GM19328 (cell line): Measurements from ENCODE around the gene LCNL1.
"Not testable (repeated sequence)": the region's sequence is repeated elsewhere in the genome, so short reads cannot be mapped to it uniquely, and the experiment has no call there.

Source experiments
- ATAC-seq: cut with Tn5 transposase; IDR thresholded peaks from one replicate; pipeline ENCODE4 v1.9.1; 2021; ENCODE audit warnings: mild to moderate bottlenecking, moderate library complexity; ENCODE audit not compliant: unreplicated experiment

LCNL1 gene

DNA sequence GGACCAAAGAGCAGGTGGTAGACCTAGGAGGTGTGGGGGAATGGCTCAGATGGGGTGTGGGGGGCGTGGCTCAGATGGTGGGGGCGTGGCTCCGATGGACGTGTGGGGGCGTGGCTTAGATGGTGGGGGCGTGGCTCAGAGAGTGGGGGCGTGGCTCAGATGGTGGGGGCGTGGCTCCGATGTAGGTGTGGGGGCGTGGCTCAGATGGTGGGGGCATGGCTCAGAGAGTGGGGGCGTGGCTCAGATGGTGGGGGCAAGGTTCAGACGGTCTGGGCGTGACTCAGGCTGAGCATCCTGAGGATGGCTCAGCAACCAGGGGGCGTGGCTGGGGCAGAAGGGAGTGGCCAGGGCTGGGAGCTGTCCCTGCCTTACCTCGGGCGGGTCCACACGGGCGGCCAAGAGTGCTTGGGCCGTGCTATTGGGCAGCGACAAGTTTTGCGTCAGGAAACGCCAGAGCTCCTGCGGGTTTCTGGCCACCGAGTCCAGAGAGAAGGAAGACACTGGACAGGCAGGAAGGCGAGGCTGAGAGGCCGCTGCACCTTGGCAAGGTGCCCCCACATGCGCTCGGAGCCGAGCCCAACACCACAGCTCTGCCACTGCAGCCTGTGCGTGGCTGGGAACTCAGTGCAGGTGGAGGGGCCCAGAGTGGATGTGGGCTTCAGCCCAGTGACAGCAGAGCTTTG is 39.3 kb downstream of the LCNL1 start:
- no peak for ATAC-seq

GRCh38 chr9:137022662-137023008 is 39.8 kb downstream of the LCNL1 start:
- no peak for ATAC-seq

GRCh38 chr9:137023157-137023556 is 40.4 kb downstream of the LCNL1 start:
- no peak for ATAC-seq

- no peak for ATAC-seq
These were observed 40.8 kb downstream of the LCNL1 start for GRCh38 chr9:137023583-137023991.

GRCh38 chr9:137025517-137025966 is 42.7 kb downstream of the LCNL1 start:
- ATAC-seq, result no peak

- no peak for ATAC-seq
These were observed 43.6 kb downstream of the LCNL1 start for GRCh38 chr9:137026384-137026783.

- ATAC-seq, result no peak
These were observed 44.0 kb downstream of the LCNL1 start for GRCh38 chr9:137026828-137027227.

- ATAC-seq, result no peak
These were observed 44.8 kb downstream of the LCNL1 start, which contains the start of gene ABCA2 for GRCh38 chr9:137027369-137028262. Gene ABCA2, minus strand, starts transcription at chr9:137028237. Its CDS starts 97 bp downstream, at chr9:137028140.

GRCh38 chr9:137028263-137029057 is 45.7 kb downstream of the LCNL1 start:
- ATAC-seq, result no peak

- no peak for ATAC-seq
These were observed 46.5 kb downstream of the LCNL1 start for GRCh38 chr9:137029058-137029936.

DNA sequence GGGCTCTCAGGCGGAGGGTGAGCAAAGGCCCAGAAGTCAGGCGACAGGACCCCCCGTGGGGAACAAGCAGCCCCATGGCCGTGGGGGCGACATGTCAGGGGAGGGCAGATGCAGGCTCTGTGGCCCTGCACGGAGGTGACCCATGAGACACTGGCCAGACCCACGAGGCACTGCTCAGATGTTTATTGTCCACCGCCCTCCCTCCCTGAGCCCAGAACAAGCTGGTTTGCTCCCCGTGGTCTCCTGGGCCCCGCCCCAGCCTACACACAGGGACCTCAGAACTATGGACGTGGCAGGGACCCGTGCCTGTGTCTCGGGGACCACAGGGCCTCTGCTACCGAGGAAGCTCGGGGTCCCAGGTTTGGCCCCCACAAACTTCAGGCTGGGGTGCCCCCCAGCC is 47.2 kb downstream of the LCNL1 start:
- no peak for ATAC-seq

DNA sequence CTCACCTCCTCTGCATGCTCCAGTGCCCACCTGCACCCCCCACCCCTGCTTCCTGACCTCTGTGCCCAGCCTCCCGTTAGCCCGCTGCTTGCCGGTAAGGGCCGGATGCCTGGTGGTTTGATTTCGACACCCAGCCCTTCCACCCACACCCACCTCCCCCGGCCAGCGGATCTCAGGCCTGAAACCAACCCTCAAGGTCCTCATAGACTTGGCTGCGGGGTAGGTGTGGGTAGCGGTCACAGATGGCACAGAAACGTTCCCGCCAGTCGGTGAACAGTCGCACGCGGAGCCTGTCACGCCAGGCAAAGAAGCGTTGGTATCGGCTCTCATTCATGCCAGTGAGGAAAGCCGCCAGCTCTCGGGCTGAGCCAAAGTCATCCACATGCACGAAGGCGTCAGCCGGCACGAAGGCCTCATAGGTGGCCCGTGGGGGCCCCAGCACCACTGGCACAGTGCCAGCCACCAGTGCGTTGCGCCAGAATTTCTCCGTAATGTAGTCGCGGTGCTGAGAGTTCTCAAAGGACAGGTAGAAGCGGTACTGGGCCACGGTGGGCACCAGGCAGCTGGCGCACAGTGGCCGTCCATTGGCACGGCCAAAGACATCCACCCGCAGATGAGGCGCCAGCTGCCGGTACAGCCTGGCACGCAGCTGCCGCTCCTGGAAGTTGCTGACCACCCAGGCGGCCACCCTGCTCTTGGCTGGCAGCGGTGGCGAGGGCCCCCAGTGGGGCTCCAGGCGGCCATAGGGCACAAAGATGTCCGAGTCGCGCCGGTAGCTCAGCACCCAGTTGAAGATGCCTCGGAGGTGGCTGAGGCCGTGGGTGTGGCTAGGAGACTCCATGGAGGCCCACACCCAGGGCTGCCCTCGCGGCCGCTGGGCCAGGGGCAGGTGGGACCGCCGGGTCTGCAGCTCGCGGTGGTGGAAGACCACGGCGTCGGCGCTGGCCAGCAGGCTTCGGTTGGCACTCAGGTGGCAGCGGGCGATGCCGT is 48.0 kb downstream of the LCNL1 start:
- ATAC-seq, result no peak

DNA sequence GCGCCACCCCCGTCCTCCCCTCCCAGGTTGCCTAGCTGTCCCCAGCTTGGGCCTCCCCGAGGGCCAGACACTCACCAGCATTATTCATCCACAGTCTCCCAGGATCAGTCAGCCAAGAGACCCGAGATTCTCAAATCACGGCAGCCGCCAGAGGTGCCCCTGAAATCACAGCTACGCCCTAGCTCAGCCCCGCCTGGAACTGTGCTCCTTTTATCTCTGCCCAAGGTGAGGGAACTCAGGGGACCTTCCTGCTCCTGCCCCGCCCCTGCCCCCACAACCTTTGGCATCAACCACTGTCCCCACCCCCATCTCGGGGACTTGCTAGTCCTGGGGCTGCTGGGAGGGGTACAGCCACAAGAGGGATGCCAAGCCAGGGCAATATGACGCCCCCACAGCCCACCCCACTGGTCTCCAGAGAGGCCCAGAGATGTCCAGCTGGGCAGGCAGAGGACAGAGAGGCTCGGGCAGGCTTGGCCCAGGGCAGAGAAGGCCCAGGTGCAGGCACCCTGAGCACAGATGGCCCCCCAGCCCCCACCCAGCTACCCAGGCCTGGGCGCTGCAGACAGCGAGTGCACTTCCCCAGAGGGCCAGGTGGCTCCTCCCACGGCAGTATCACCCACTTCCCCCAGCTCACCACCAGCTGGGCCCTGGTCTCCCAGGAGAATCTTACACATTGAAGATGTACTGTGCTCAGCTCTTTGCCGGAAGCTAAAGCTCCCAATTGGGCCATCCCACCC is 49.3 kb downstream of the LCNL1 start, which contains the start of gene FUT7:
Gene FUT7, minus strand, starts transcription at position 185 of the 737 bp plus-strand sequence. Its CDS starts 97 bp downstream, at position 88.
- no peak for ATAC-seq

DNA sequence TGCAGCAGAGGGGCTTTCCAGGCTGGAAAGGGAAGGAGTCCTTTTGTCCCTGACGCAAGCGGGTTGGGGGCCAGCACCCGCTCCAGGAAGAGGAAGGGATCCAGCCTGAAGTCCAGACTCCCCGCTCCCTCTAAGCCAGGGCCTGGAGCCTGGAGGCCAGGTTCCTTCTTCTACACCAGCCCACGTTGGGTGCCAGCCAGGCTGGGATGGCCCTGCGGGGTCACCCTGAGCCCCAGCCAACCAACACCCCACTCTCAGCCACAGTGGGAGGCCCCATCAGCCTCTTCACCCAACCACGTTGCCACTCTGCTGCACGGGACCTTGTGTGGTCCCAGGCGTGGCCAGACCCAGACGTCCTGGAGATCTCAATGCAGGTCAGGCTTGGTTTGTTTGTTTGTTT is 50.1 kb downstream of the LCNL1 start:
- ATAC-seq, result no peak

- ATAC-seq, result not testable (repeated sequence)
These were observed 50.7 kb downstream of the LCNL1 start for GRCh38 chr9:137033481-137033880.

DNA sequence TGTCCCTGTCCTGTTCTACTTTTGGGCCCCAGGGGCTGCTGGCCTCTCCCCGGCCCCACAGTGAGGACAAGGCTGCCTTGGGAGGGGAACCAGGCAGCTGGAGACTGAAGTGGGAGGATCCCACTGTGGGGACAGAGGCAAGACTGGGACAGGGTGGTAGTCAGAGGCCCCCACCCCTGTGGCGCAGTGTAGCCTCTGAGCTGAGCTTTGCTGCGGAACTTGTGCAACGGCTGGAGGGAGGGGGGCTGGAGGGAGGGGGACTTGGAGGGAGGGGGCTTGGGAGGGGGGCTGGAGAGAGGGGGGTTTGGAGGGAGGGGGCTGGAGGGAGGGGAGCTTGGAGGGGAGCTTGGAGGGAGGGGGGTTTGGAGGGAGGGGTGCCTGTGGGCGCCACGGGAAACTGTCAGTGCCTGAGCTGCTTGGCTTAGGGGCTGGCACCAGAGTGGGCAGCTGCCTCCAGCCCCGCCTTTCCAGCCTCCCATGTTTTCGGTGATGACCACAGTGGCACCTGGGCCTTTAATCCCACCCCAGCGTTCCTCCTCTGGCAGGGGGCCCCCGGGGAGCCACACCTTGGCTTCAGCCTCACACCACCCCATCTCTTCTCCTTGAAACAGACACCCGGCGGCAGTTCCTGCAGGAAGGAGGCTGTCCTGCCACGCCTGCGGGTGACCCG is 51.4 kb downstream of the LCNL1 start:
- ATAC-seq, result no peak

- ATAC-seq, result no peak
These were observed 52.1 kb downstream of the LCNL1 start for GRCh38 chr9:137034709-137035506.
